CD14-positive monocyte (primary cell): ENCODE results near the gene SERPINB13. TPM values are rescaled to one million over a fixed set of nuclear protein-coding genes. Genes with fewer than 3 reads are reported as not detected.

Experiments
- DNase-seq, 3 donors: peaks; one replicate each; pipeline ENCODE4 v3.0.0-alpha.2; 2011 to 2022
- H2AFZ ChIP-seq: 2 replicates; pipeline ENCODE4 v1.6.0; 2012; ENCODE audit warnings: mild to moderate bottlenecking, low read depth, low read length, inconsistent platforms; ENCODE audit not compliant: insufficient read depth, poor library complexity, severe bottlenecking
- H3K27ac ChIP-seq, 2 donors: 1 replicate in 1 of 2; 2 replicates in 1 of 2; pipeline ENCODE4 v1.5.1; 2012 to 2013; ENCODE audit warnings: low read length in 2 of 2, control low read depth in 1 of 2, inconsistent platforms in 1 of 2, low read depth in 1 of 2, mild to moderate bottlenecking in 1 of 2
- H3K27me3 ChIP-seq, 2 donors: one replicate each; pipeline versions ENCODE4 v1.6.0 to v1.6.1; 2011 to 2013; ENCODE audit warnings: low read length in 2 of 2; ENCODE audit not compliant: control insufficient read depth in 2 of 2, insufficient read depth in 2 of 2
- H3K36me3 ChIP-seq, 2 donors: replicated peaks in 1 of 2; 1 replicate in 1 of 2; 2 replicates in 1 of 2; pipeline versions ENCODE4 v1.5.1 to v1.6.1; 2012 to 2013; ENCODE audit warnings: low read length in 2 of 2, control low read depth in 1 of 2, inconsistent platforms in 1 of 2, mild to moderate bottlenecking in 1 of 2; ENCODE audit not compliant: insufficient read depth in 2 of 2, control insufficient read depth in 1 of 2
- H3K4me1 ChIP-seq, 2 donors: 1 replicate in 1 of 2; 2 replicates in 1 of 2; pipeline versions ENCODE4 v1.5.1 to v1.6.1; 2012 to 2013; ENCODE audit warnings: low read length in 2 of 2, control low read depth in 1 of 2, inconsistent platforms in 1 of 2, mild to moderate bottlenecking in 1 of 2, moderate library complexity in 1 of 2; ENCODE audit not compliant: insufficient read depth in 2 of 2, control insufficient read depth in 1 of 2
- H3K4me2 ChIP-seq: replicated peaks from 2 replicates; pipeline ENCODE3; 2012; ENCODE audit warnings: low read length, moderate library complexity, mild to moderate bottlenecking; ENCODE audit not compliant: poor library complexity, severe bottlenecking; ENCODE audit errors: extremely low read depth
- H3K4me3 ChIP-seq, 3 experiments: fragments of 200-600 bp in 1 of 3; sonication (generic) in 1 of 3; replicated peaks in 1 of 3; 1 replicate in 2 of 3; 2 replicates in 1 of 3; pipeline ENCODE4 v1.5.1; 2011 to 2013; ENCODE audit warnings: low read length in 3 of 3, mild to moderate bottlenecking in 3 of 3, control low read depth in 2 of 3, low read depth in 2 of 3, inconsistent platforms in 1 of 3, moderate library complexity in 1 of 3
- H3K79me2 ChIP-seq: 2 replicates; pipeline ENCODE4 v1.6.0; 2012; ENCODE audit warnings: mild to moderate bottlenecking, control low read depth, inconsistent platforms, low read length, moderate library complexity; ENCODE audit not compliant: insufficient read depth
- H3K9ac ChIP-seq: 2 replicates; pipeline ENCODE4 v1.6.0; 2017; ENCODE audit warnings: low read length, mild to moderate bottlenecking; ENCODE audit not compliant: insufficient read depth, poor library complexity, severe bottlenecking
- H3K9me3 ChIP-seq, 2 donors: replicated peaks in 1 of 2; 1 replicate in 1 of 2; 2 replicates in 1 of 2; pipeline versions ENCODE4 v1.5.1 to v1.6.1; 2012 to 2013; ENCODE audit warnings: low read length in 2 of 2, control low read depth in 1 of 2; ENCODE audit not compliant: control insufficient read depth in 1 of 2, insufficient read depth in 1 of 2
- H4K20me1 ChIP-seq: 2 replicates; pipeline ENCODE4 v1.6.0; 2012; ENCODE audit warnings: mild to moderate bottlenecking, low read length, control low read depth, moderate library complexity; ENCODE audit not compliant: insufficient read depth
- H3K27ac Mint-ChIP-seq, 7 donors: one replicate each; pipeline ENCODE4 v1.8.0; 2020; ENCODE audit warnings: mild to moderate bottlenecking in 7 of 7, mixed read lengths in 7 of 7, moderate library complexity in 6 of 7, inconsistent platforms in 2 of 7
- H3K27me3 Mint-ChIP-seq, 3 donors: one replicate each; pipeline ENCODE4 v1.8.0; 2021 to 2022; ENCODE audit warnings: low read depth in 3 of 3, mild to moderate bottlenecking in 3 of 3, mixed read lengths in 3 of 3, moderate library complexity in 3 of 3, inconsistent platforms in 1 of 3
- H3K36me3 Mint-ChIP-seq, 2 donors: one replicate each; pipeline ENCODE4 v1.8.0; 2020; ENCODE audit warnings: mixed read lengths in 2 of 2, inconsistent platforms in 1 of 2, mild to moderate bottlenecking in 1 of 2
- H3K4me1 Mint-ChIP-seq: one replicate; pipeline ENCODE4 v1.8.0; 2020; ENCODE audit warnings: mild to moderate bottlenecking, mixed read lengths
- H3K4me3 Mint-ChIP-seq, 2 donors: one replicate each; pipeline ENCODE4 v1.8.0; 2020; ENCODE audit warnings: mild to moderate bottlenecking in 2 of 2, mixed read lengths in 2 of 2, moderate library complexity in 1 of 2
- H3K9me3 Mint-ChIP-seq, 7 donors: one replicate each; pipeline ENCODE4 v1.8.0; 2020 to 2022; ENCODE audit warnings: mixed read lengths in 7 of 7, mild to moderate bottlenecking in 6 of 7, moderate library complexity in 6 of 7, inconsistent platforms in 2 of 7
- CTCF ChIP-seq: fragments of 200-600 bp; IDR thresholded peaks from one replicate; pipeline ENCODE4 v1.8.0; 2022; ENCODE audit warnings: antibody characterized with exemption, mild to moderate bottlenecking
- WGBS: methylation state at CpG from one replicate; pipeline ENCODE4 v1.1.5; 2013; ENCODE audit warnings: missing lambda C conversion rate; ENCODE audit not compliant: insufficient coverage; 5-methylcytosine and 5-hydroxymethylcytosine counted together
- intact Hi-C, 2 donors: fragments of 100-400 bp; cut with micrococcal nuclease; formaldehyde crosslinking; loops; one replicate each; pipeline versions ENCODE4 v1.15.0 to v1.15.1; 2023
- polyA plus RNA-seq, 3 donors: library from polyadenylated mRNA; depleted of rRNA in 1 of 3; unstranded in 2 of 3; stranded (reverse) in 1 of 3; fragments of 300-500 nt in 2 of 3; fragments of >200 nt in 1 of 3; fragmentation: Illumina TruSeq in 2 of 3; gene quantifications; 1 replicate in 2 of 3; 2 replicates in 1 of 3; pipeline ENCODE4 v1.2.3, GENCODE V29; 2012 to 2021

Gene SERPINB13
- polyA plus RNA-seq, 3 donors, result not detected

- no peaks in the 10 kb centered on the region for H3K9me3 ChIP-seq
- H3K9ac ChIP-seq, result no peak overlapping the region
- H3K79me2 ChIP-seq, result no peaks in the 10 kb centered on the region
- no peaks in the 10 kb centered on the region for H3K27me3 ChIP-seq
- no peak overlapping the region for H3K4me3 ChIP-seq
- intact Hi-C loops, result loop anchor here in 1 of 2 donors (10.0 kb wide), 1 partner anchor 61 kb away; no protein-coding TSS in a partner anchor
- H3K4me1 ChIP-seq, result peaks cover 18 to 27% of the 10 kb centered on the region in 2 donors
- Mint-ChIP-seq H3K4me1 (peaks cover 9% of the 10 kb centered on the region), H3K36me3 (no peaks in the 10 kb centered on the region), H3K9me3 (no peaks in the 10 kb centered on the region), H3K4me3 (no peak overlapping the region), H3K27ac (no peak overlapping the region), H3K27me3 (peaks cover 0 to 10% (median 2%) of the 10 kb centered on the region in 3 donors)
- H2AFZ ChIP-seq, result no peak overlapping the region
- no peak overlapping the region for H3K4me2 ChIP-seq
- TF ChIP-seq CTCF, result no peak
- no peaks in the 10 kb centered on the region for H3K36me3 ChIP-seq
- no peaks in the 10 kb centered on the region for H4K20me1 ChIP-seq
- H3K27ac ChIP-seq, result no peak overlapping the region
- peak in 2 of 3 donors; percentile 33 to 50 for DNase-seq
Observed at GRCh38 chr18:63575681-63576080, 11.5 kb upstream of the SERPINB13 start.

GRCh38 chr18:63578357-63578958, 8.7 kb upstream of the SERPINB13 start:
- peak in 2 of 3 donors; percentile 34 to 39 for DNase-seq
- peak; percentile 78 for TF ChIP-seq CTCF

More at GRCh38 chr18:63578357-63578958, 8.7 kb upstream of the SERPINB13 start:
- no peak overlapping the region for H3K4me3 Mint-ChIP-seq
- H3K4me2 ChIP-seq, result no peak overlapping the region
- no peak overlapping the region for H3K9ac ChIP-seq
- no peaks in the 10 kb centered on the region for H3K36me3 Mint-ChIP-seq
- no peaks in the 10 kb centered on the region for H3K9me3 Mint-ChIP-seq
- intact Hi-C loops, result loop anchor here in 1 of 2 donors (10.0 kb wide), 1 partner anchor 64 kb away; no protein-coding TSS in a partner anchor
- no peaks in the 10 kb centered on the region for H3K27me3 ChIP-seq
- no peaks in the 10 kb centered on the region for H3K9me3 ChIP-seq
- peaks cover 0 to 5% (median 0%) of the 10 kb centered on the region in 3 donors for H3K27me3 Mint-ChIP-seq
- H3K4me1 ChIP-seq, result peaks cover 20 to 28% of the 10 kb centered on the region in 2 donors
- WGBS, result 11% methylated on average over 1 of the region's 5 CpGs
- no peak overlapping the region for H3K27ac ChIP-seq
- H4K20me1 ChIP-seq, result no peaks in the 10 kb centered on the region
- no peaks in the 10 kb centered on the region for H3K36me3 ChIP-seq
- H3K4me1 Mint-ChIP-seq, result peaks cover 9% of the 10 kb centered on the region
- peak overlapping the region in 1 of 7 donors; percentile 19 for H3K27ac Mint-ChIP-seq
- H3K79me2 ChIP-seq, result no peaks in the 10 kb centered on the region
- H3K4me3 ChIP-seq, result no peak overlapping the region
- peak overlapping the region; percentile 6 for H2AFZ ChIP-seq
